Caki2 (cell line): ENCODE measurements around the gene GALC. TPM values are rescaled to one million over a fixed set of nuclear protein-coding genes. Genes with fewer than 3 reads are reported as not detected.
A peak's percentile ranks its signal among the peaks of the same experiment; 100 is the strongest.

ENCODE experiments used
- DNase-seq: peaks from one replicate; pipeline ENCODE4 v3.0.0-alpha.2; 2015; ENCODE audit warnings: low read depth
- in situ Hi-C: cut with HindIII; loops from 2 replicates; pipeline ENCODE4 v1.10.0; 2016; ENCODE audit warnings: low sequenced_read_pairs, low pct_unique_long_range_greater_than_20kb, mixed read lengths
- total RNA-seq: library from RNA; depleted of rRNA; stranded (reverse); fragments of >200 nt; shearing (Covaris generic); gene quantifications from 2 replicates; pipeline ENCODE4 v1.2.3, GENCODE V29; 2014; ENCODE audit warnings: low replicate concordance

Gene GALC
- total RNA-seq, 1 experiment from 2014 or later: 10.8 TPM

GRCh38 chr14:87979689-87980088, 13.3 kb downstream of the GALC start:
- no peak for DNase-seq
- in situ Hi-C loops: no loop called here

- in situ Hi-C loops: no loop called here
- DNase-seq: no peak
Measured at GRCh38 chr14:87975636-87976035, 17.3 kb downstream of the GALC start.

DNA sequence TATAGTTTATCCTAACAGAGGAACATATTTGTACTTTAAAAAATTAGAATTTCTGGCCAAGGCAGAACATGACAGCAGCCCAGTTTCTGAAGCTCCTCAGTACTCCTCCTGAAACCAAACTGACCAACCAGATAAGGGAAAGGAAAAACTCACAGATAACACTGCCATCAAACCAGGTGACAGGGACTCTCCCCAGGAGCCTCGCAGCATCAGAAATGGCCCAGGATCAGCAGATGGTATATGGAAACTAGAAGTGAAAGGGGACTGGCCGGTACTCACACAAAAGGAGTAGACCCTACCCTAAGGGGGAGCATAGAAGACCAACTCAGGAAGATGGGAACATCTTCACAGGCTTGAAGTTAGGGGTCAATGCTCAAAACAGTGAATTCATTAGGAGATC, 22.0 kb downstream of the GALC start:
- DNase-seq: no peak
- in situ Hi-C loops: no loop called here

DNA sequence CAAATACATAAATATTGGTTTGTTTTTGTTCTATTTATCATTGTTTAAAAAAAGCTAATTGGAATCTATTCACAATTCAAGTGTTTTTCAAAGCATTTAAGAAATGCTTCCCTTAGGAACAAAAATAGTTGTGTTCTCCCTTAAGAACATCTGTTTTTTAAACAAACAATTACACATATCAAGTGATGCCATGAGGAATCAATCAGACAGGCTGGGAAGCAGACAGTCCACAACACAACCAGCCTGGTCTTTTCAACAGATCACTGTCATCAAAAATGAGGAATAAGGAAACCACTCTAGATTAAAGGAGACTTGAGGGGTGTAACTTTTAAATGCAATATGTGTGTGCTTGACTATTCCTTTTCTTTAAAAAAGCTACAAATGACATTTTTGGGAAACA, 25.5 kb downstream of the GALC start:
- in situ Hi-C loops: no loop called here
- no peak for DNase-seq

DNA sequence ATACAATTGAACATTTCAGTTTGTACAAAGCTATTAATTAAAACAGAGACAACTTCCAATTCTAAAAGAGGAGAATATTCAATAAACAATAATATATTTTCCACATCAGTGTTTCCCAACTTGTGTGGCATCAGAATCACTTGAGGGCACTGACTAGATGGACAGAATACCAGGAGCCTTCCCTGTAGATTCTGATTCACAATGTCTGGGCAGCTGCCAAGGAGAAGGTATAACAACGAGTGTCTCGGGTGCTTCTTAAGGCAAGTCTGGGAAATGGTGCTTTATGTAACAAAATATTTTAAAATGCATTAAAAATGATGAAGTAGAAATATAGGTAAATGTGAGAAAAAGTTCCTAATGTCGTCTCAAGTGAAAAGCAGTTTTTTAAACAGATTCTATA, 26.2 kb downstream of the GALC start:
- in situ Hi-C loops: no loop called here
- DNase-seq: no peak

GRCh38 chr14:87961246-87961645, 31.7 kb downstream of the GALC start:
- DNase-seq: no peak
- in situ Hi-C loops: no loop called here

- no peak for DNase-seq
- in situ Hi-C loops: no loop called here
Measured at GRCh38 chr14:87960013-87960787, 32.8 kb downstream of the GALC start.

DNA sequence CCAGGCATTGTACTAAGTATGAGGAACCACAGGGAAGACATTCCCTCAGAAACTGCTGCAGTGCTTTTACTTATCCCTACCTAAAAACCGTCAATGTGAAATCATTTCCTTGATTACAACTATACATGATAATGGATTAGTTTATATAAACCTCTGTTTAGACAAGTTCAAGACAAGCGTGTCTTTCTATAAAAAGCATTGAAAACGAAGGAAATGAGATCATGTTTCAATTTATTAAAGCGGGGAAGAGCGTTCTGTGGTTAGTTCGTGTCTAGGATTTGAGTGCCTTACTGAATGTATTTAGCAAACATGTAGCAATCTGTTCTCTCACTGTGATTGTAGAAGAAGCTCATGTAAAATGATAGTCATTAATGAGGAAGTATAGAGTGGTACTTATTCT, 37.5 kb downstream of the GALC start:
- in situ Hi-C loops: no loop called here
- DNase-seq: no peak

DNA sequence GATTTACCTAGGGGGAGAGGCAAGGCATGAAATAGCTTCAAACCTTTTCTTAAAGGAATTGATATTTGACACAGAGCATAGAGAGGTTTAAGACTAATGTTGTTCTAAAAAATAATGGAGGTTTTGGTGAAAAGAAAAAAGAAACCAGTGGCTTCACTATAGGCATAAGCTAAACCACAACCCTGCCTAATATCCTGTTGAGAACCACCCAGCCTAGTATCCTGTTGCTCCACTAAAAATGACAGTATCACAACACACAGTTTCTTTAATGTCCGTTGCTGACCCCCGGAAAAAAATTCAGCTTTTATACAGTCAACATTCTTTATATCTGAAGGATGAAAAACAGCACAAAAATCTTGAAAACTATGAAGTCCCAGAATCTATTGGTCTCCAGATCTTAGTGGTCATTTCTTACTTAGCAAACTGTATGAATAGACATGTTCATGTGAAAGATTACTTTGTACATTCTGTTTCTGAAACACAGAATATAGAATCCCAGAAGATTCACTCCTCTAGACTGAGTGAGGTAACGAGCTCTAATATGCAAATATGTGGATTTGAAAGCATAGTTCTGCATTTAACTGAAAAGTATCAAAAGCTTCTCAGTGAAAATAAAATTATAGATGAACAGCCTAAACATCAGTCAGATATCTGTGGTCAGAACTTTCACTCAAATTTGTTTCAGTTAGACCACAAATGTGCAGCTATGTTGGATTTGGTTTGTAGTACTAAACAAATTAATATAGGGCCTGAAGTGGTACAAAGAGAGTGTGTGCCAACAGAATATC, 40.5 kb downstream of the GALC start:
- no peak for DNase-seq
- in situ Hi-C loops: no loop called here

- peak; percentile 5 for DNase-seq
- in situ Hi-C loops: no loop called here
Measured at GRCh38 chr14:87944987-87945604, 47.9 kb downstream of the GALC start.

DNA sequence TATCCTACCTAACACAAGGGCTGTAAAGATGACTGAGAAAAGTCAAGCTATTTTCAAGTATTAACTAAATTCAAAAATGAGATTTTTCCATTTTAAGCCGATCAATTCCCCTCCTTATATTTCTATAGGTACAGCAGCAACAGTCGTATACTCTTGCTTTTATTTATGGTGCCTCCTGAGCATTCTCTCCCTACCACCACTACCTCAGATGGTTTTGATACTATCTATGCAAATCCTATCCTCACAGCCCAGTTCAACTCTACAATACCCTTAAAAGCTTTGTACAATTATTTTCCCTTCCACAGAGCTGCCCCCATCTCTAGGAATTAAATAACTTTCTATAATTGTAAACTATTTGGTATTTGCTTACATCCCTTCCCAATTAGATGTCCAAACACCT, 52.1 kb downstream of the GALC start:
- in situ Hi-C loops: no loop called here
- DNase-seq: no peak

DNA sequence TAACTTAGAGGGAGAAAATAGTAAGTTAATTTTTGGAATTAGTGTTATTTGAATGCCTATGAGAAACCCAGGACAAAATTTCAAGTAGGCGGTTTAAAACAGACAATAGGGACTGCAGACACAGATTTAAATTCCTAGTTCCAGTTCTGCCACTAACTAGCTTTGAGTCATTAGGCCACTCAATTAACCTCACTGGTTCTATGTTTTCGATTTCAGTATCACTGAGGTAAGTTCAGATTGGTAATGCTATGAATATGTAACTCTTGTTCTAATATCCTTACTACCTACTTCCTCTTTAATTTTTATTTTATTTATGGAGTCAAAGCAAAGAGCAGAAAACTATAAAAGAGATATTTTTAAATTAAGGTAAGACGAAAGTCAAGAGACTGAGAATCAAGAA, 52.6 kb downstream of the GALC start:
- DNase-seq: no peak
- in situ Hi-C loops: no loop called here

- in situ Hi-C loops: no loop called here
- no peak for DNase-seq
Measured at GRCh38 chr14:87935886-87936285, 57.1 kb downstream of the GALC start.

- no peak for DNase-seq
- in situ Hi-C loops: no loop called here
Measured at GRCh38 chr14:87935081-87935828, 57.7 kb downstream of the GALC start.

GRCh38 chr14:87934185-87934584, 58.8 kb downstream of the GALC start:
- in situ Hi-C loops: no loop called here
- no peak for DNase-seq

GRCh38 chr14:87916886-87917275, 76.1 kb downstream of the GALC start:
- in situ Hi-C loops: no loop called here

DNA sequence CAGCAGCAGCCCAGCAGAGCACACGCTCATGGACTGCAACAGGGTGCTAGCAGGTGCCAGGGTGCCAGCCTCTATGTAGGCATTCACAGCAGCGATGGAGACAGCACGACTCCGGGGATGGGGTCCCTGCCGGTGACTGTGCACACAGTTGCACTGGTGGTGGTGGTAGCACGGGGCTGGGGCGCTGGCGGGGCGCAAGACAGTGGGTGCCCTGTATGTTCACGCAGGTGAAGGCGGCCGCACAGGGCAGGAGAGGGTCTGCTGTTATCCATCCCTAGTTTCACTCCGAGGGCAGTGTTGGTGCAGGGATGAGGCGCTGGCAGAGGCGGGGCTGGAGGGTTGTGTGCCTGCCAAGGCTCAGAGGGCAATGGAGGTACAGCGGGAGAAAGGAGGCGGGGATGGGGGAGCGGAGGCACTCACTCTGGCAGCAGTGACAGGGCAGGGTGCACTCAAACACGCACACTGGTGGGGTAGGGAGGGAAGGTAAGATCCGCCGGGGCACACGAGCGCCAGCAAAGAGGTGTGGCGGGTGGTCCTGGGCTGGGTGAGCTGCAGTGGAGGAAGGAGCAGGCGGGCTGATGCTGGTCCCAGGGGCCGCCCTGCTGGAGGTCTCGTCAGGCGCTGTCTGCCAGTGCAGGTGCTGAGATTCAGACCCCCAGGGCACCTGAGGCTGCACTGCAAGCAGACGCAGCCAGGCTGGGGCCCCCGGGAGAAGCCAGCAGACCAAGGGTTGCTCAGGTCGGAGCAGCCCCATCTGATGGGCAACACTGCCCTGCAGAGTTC, 76.7 kb downstream of the GALC start:
- DNase-seq: no peak
- in situ Hi-C loops: no loop called here

More at GRCh38 chr14:87916886-87917275, 76.1 kb downstream of the GALC start:
- no peak for DNase-seq

DNA sequence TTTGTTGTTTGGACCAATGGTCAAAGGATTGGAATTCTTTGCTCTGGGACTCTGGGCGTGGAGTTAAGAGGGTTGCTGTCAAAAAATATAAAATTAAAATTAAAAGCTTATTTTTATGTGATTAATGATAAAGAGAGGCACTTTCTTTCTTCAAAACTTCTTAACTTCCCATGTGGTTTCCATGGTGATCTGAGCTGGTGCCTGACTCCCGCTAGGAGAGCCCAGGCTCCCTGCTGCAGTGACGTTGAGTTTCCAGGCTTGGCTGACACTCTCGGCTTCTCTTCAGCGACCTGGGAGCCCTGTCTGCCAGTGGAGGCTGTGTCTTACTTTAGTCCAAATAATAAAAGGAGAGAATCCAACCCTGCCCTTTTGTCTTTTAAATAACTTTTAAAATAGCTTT, 84.4 kb downstream of the GALC start:
- no peak for DNase-seq
- in situ Hi-C loops: no loop called here
